ENCODE results near the gene FHIT.

- TF ChIP-seq FOXM1 (IDR thresholded peaks at IDR 0.05; ENCODE audit: low read depth): no peak
- no peak for TF ChIP-seq CTCF (IDR thresholded peaks at IDR 0.05)
- TF ChIP-seq EP300 (IDR thresholded peaks at IDR 0.05; ENCODE audit: borderline replicate concordance in 1 of 2, low read depth in 1 of 2, low read length in 1 of 2): no peak
- TF ChIP-seq USF1 (IDR thresholded peaks at IDR 0.05; ENCODE audit: borderline replicate concordance, low read depth): no peak
- TF ChIP-seq YY1 (IDR thresholded peaks at IDR 0.05; ENCODE audit: low read depth): no peak
- no peak for TF ChIP-seq EZH2phosphoT487 (IDR thresholded peaks at IDR 0.05; ENCODE audit: borderline replicate concordance, low read depth)
- TF ChIP-seq TCF12 (IDR thresholded peaks at IDR 0.05): no peak
- TF ChIP-seq GABPA (IDR thresholded peaks at IDR 0.05; ENCODE audit: low read depth): no peak
These were observed 1155.7 kb downstream of the FHIT start for GRCh38 chr3:60095516-60095915.
